LNCaP clone FGC (cell line): Measurements from ENCODE around the gene ZNF487.
A peak's percentile ranks its signal among the peaks of the same experiment; 100 is the strongest.
"Not testable (repeated sequence)": the region's sequence is repeated elsewhere in the genome, so short reads cannot be mapped to it uniquely, and the experiment has no call there.

ENCODE experiments used
- DNase-seq: peaks from one replicate; pipeline ENCODE4 v3.0.0-alpha.2; 2011; ENCODE audit warnings: low read depth
- H3K4me3 ChIP-seq: 2 replicates; pipeline ENCODE4 v1.5.1; 2011; ENCODE audit warnings: mild to moderate bottlenecking, low read depth, low read length, control low read depth
- TF ChIP-seq, protein P1 (sequence below): IDR thresholded peaks from 2 replicates; pipeline ENCODE4 v1.5.1; 2012; ENCODE audit warnings: mild to moderate bottlenecking; ENCODE audit not compliant: control insufficient read depth, insufficient read depth; ENCODE audit errors: extremely low read depth

ZNF487 gene

DNA sequence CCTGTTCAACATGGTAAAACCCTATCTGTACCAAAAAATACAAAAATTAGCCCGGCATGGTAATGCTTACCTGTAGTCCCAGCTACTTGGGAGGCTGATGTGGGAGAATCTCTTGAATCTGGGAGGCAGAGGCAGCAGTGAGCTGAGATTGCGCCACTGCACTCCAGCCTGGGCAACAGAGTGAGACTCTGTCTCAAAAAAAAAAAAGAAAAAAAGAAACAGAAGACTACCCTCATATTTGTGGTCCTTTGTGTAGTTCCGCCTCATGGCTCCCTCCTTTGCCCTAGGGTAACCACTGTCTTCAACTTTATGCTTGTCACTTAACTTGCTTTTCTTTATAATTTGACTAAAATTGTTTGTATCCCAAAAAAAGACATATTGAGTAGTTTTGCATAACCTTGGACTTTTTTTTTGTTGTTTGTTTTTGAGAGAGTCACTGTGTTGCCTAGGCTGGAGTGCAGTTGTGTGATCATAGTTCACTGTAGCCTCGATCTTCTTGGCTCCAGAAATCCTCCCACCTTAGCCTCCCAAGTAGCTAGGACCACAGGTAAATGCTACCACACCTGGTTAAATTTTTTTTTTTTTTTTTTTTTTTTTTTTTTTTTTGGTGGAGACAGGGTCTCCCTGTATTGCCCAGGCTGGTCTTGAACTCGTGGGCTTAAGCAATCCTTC is 3.7 kb downstream of the ZNF487 start:
- no peak overlapping the region for H3K4me3 ChIP-seq
- DNase-seq = no peak
- TF ChIP-seq, protein P1, sequence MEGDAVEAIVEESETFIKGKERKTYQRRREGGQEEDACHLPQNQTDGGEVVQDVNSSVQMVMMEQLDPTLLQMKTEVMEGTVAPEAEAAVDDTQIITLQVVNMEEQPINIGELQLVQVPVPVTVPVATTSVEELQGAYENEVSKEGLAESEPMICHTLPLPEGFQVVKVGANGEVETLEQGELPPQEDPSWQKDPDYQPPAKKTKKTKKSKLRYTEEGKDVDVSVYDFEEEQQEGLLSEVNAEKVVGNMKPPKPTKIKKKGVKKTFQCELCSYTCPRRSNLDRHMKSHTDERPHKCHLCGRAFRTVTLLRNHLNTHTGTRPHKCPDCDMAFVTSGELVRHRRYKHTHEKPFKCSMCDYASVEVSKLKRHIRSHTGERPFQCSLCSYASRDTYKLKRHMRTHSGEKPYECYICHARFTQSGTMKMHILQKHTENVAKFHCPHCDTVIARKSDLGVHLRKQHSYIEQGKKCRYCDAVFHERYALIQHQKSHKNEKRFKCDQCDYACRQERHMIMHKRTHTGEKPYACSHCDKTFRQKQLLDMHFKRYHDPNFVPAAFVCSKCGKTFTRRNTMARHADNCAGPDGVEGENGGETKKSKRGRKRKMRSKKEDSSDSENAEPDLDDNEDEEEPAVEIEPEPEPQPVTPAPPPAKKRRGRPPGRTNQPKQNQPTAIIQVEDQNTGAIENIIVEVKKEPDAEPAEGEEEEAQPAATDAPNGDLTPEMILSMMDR = no peak

DNA sequence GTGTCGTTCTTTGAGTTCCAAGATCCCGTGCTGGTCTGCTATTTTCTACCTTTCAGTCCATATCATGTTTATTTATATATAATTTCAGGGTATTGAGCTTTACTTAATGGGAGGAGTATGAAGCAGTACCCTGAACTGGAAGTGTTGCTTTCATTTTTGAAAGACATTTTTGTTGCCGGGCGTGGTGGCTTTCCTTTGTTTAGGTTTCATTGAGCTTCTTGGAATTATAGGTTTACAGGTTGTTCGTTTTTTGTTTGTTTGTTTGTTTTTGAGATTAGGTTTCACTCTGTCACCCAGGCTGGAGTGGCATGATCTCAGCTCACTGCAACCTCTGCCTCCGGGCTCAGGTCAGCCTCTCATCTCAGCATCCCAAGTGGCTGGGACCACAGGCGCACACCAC is 7.4 kb downstream of the ZNF487 start:
- TF ChIP-seq, protein P1 = no peak
- no peak for DNase-seq

DNA sequence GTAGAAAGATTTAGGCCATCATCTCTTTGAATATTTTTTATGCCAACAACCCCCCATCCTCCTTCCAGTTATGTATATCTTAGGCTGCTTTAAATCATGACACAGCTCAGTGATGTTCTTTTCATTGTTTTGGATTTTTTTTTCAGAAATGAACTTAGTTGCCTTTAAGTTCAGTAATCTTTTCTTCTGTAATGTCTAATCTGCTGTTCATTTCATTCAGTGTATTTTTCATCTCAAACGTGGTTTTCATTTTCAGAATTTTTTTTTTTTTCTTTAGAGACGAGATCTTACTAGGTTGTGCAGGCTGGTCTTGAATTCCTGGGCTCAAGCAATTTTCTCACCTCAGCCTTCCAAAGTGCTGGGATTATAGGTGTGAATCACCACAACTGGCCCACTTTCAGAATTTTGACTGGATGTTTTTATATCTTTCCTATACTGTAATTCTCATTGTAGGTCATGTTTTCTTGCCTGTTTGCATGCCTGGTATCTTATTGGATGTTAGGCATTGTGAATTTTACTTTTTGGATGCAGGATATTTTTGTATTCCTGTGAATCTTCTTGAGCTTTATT is 8.1 kb downstream of the ZNF487 start:
- no peak for DNase-seq
- no peak overlapping the region for H3K4me3 ChIP-seq
- TF ChIP-seq, protein P1 = no peak

More for the DNA sequence above, 7.4 kb downstream of the ZNF487 start:
- no peak overlapping the region for H3K4me3 ChIP-seq

DNA sequence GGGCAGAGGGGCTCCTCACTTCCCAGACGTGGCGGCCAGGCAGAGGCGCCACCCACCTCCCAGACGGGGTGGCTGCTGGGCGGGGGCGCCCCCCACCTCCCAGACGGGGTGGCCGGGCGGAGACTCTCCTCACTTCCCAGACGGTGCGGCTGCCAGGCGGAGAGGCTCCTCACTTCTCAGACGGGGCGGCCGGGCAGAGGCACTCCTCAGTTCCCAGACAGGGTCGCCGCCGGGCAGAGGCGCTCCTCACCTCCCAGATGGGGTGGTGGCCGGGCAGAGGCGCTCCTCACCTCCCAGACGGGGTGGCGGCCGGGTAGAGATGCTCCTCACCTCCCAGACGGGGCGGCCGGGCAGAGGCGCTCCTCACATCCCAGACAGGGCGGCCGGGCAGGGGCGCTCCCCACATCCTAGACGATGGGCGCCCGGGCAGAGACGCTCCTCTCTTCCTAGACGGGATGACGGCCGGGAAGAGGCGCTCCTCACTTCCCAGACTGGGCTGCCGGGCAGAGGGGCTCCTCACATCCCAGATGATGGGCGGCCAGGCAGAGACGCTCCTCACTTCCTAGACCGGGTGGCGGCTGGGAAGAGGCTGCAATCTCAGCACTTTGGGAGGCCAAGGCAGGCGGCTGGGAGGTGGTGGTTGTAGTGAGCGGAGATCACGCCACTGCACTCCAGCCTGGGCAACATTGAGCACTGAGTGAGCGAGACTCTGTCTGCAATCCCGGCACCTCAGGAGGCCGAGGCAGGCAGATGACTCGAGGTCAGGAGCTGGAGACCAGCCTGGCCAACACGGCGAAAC is 9.5 kb downstream of the ZNF487 start:
- not testable (repeated sequence) for DNase-seq

DNA sequence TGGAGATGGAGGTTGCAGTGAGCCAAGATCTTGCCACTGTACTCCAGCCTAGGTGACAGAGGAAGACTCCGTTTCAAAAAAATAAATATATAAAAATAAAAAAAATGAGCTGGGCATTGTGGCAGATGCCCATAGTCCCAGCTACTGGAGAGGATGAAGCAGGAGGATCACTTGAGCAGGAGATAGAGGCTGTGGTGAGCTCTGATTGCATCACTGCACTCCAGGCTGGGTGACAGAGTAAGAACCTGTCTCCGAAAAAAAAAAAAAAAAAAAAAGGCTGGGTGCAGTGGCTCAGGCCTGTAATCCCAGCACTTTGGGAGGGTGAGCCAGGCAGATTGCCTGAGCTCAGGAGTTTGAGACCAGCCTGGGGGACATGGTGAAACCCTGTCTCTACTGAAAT is 11.8 kb downstream of the ZNF487 start:
- H3K4me3 ChIP-seq = no peak overlapping the region
- DNase-seq = no peak
- TF ChIP-seq, protein P1 = no peak

More for the DNA sequence above, 9.5 kb downstream of the ZNF487 start:
- H3K4me3 ChIP-seq = not testable (repeated sequence)

DNA sequence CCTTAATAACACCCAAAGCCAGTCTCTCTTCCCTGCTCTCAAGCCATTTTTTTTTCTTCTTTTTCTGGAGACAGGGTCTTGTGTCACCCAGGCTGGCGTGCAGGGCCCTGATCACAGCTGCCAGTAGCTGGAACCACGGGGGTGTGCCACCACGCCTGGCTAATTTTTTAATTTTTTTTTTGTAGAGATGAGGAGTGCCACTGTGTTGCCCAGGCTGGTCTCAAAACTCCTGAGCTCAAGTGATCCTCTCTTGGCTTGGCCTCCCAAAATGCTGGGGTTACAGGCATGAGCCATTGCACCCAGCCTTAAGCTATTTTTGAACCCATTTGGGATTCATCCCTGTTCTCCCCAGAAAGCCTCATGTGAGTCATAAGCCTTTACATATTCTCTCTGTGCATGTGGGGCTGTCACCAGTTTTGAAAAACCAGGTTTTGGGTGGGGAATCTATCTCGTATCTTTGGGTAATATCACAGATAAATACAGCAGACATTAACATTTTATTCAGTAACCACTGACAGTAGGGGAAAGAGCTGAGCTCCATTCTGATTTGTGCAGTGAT is 15.5 kb downstream of the ZNF487 start:
- H3K4me3 ChIP-seq = no peak overlapping the region
- DNase-seq = no peak
- TF ChIP-seq, protein P1 = no peak

DNA sequence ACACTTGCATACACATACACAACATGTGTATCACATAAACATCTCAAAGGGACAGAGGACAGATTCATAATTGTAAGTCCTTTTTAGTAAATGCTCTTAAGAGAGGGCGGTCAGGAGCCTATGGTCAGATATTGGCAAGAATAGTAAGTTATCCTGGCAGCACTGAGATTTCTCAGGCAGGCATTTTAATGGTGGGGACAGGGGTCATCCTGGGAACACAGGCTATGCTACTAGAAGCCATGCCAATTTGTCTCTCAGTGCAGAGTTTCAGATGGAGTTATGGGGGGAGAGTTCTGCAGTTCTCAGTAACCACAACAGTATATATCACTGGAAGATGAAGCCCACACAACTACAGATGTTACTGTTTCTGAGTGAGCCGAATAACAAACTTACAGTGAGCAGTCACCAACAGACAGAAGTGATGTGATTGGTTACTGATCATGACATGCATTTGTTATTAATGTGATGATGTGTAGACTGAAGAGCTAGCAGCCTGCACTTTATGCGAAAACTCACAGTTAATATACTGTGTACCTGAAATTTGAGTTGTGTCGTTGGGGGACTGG is 16.4 kb downstream of the ZNF487 start:
- H3K4me3 ChIP-seq = no peak overlapping the region
- TF ChIP-seq, protein P1 = no peak
- DNase-seq = no peak

DNA sequence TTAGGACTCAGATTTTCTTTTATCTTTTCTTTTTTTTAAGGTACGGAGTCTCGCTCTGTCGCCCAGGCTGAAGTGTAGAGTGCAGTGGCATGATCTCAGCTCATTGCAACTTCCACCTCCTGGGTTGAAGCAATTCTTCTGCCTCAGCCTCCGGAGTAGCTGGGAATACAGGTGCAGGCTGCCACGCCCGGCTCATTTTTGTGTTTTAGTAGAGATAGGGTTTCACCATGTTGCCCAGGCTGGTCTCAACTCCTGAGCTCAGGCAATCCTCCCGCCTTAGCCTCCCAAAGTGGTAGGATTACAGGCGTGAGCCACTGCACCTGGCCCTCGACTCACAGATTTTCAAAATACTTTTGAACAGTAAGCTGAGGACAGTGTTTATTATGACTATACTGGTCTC is 17.1 kb downstream of the ZNF487 start:
- DNase-seq = not testable (repeated sequence)
- H3K4me3 ChIP-seq = peak overlapping the region; percentile 73

DNA sequence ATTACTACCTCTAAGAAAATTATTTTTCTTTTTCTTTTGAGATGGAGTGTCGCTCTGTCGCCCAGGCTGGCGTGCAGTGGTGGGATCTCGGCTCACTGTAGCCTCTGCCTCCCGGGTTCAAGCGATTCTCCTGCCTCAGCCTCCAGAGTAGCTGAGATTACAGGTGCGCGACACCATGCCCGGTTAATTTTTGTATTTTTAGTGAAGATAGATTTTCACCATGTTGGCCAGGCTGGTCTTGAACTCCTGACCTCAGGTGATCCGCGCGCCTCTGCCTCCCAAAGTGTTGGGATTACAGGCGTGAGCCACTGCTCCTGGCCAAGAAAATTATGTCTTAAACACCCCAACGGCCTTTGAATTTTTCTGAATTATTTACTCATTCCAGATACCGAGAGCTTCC is 19.6 kb downstream of the ZNF487 start:
- H3K4me3 ChIP-seq = not testable (repeated sequence)

More for the DNA sequence above, 19.6 kb downstream of the ZNF487 start:
- not testable (repeated sequence) for DNase-seq
